ENCODE results near the gene MAP1LC3C.

MAP1LC3C gene

DNA sequence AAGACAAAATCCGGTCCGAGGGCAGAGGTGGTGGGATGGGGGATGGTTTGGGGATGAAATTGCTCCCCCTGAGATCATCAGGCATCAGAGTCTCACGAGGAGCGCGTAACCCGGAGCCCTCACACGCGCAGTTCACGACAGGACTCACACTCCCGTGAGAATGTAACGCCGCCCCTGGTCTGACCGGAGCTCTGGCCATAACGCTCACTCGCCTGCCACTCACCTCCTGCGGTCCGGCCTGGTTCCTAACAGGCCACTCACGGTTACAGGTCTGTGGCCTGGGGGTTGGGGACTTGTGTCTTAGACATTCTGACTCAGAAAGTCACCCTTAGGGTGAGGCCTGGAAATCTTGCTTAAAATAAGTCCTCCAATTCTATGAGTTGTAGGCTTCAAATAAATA lies 19.8 kb downstream of the MAP1LC3C start:
- DNase-seq (ENCODE audit: low read depth): no peak
- TF ChIP-seq, protein P1, sequence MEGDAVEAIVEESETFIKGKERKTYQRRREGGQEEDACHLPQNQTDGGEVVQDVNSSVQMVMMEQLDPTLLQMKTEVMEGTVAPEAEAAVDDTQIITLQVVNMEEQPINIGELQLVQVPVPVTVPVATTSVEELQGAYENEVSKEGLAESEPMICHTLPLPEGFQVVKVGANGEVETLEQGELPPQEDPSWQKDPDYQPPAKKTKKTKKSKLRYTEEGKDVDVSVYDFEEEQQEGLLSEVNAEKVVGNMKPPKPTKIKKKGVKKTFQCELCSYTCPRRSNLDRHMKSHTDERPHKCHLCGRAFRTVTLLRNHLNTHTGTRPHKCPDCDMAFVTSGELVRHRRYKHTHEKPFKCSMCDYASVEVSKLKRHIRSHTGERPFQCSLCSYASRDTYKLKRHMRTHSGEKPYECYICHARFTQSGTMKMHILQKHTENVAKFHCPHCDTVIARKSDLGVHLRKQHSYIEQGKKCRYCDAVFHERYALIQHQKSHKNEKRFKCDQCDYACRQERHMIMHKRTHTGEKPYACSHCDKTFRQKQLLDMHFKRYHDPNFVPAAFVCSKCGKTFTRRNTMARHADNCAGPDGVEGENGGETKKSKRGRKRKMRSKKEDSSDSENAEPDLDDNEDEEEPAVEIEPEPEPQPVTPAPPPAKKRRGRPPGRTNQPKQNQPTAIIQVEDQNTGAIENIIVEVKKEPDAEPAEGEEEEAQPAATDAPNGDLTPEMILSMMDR (conservative IDR thresholded peaks at IDR 0.05; ENCODE audit: low read depth, low read length): no peak
- H3K4me3 ChIP-seq (ENCODE audit: low read length): no peak overlapping the region

DNA sequence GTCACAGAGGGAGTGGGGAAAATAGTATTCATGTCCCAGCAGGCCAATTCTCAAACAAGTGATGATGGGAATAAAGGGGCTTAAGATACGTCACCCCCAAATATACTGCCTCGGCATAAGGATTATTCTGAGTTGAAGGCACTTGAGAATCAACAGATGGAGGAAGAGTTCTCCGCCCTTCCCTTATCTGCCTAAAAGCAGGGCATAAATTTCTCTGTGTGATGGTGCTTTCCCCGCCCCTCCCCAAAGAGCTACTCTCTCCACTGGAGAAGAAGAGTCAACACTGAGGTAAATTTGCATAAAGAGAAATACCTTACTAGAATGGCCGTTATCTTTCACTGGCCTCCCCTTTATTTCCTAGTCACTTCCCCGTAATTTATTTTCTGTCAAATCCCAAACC lies 22.7 kb downstream of the MAP1LC3C start:
- no peak for DNase-seq (ENCODE audit: low read depth)
- TF ChIP-seq, protein P1 (conservative IDR thresholded peaks at IDR 0.05; ENCODE audit: low read depth, low read length): no peak
- H3K4me3 ChIP-seq (ENCODE audit: low read length): no peak overlapping the region

DNA sequence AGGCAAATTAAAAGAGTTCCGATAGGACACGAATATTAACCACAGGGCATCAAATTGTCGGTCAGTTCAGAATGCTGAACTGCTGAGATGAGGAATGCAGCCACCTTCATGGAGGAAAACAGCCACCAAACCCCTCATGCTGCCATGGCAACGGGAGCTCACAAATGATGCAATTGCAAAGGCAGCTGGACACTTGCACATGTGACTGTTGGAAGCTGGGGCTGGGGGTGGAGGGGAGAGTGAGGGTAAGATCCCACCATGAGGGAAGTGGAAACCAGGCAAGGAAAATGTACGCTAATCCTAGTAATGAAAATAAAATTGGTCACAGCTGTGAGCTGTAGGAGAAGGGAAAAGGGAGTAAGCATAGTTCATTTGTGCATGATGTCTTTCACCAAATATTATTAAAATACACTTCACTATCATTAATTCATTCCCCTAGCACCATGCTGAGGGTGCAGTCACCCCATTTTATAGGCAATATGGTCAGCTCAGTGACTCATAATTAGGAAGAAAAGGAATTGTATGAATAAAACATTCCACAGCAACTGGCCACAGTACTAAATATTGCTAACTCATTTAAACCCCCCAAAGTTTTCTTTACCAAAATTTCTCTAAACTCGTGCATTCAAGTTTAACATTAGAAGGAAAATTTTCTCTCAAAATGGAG lies 26.1 kb downstream of the MAP1LC3C start:
- no peak overlapping the region for H3K4me3 ChIP-seq (ENCODE audit: low read length)
- TF ChIP-seq, protein P1 (conservative IDR thresholded peaks at IDR 0.05; ENCODE audit: low read depth, low read length): no peak

DNA sequence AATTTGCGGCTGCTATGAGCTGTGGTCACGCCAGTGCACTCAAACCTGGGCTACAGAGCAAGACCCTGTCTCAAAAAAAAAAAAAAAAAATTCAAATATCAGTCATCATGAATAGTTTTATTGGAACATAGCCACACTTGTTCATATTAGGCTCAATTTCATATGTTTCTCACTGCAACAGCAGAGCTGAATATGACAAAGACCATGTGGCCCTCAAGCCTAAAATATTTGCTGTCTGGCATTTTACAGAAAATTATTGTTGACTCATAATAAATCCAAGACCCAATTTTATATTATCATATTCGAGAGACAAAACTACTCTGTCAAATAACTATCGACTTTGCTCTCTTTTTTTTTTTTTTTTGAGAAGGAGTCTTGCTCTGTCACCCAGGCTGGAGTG lies 30.3 kb downstream of the MAP1LC3C start:
- DNase-seq (ENCODE audit: low read depth): no peak
- H3K4me3 ChIP-seq (ENCODE audit: low read length): no peak overlapping the region
- TF ChIP-seq, protein P1 (conservative IDR thresholded peaks at IDR 0.05; ENCODE audit: low read depth, low read length): no peak

More for the DNA sequence above, 26.1 kb downstream of the MAP1LC3C start:
- peak; percentile 74 for DNase-seq (ENCODE audit: low read depth)

DNA sequence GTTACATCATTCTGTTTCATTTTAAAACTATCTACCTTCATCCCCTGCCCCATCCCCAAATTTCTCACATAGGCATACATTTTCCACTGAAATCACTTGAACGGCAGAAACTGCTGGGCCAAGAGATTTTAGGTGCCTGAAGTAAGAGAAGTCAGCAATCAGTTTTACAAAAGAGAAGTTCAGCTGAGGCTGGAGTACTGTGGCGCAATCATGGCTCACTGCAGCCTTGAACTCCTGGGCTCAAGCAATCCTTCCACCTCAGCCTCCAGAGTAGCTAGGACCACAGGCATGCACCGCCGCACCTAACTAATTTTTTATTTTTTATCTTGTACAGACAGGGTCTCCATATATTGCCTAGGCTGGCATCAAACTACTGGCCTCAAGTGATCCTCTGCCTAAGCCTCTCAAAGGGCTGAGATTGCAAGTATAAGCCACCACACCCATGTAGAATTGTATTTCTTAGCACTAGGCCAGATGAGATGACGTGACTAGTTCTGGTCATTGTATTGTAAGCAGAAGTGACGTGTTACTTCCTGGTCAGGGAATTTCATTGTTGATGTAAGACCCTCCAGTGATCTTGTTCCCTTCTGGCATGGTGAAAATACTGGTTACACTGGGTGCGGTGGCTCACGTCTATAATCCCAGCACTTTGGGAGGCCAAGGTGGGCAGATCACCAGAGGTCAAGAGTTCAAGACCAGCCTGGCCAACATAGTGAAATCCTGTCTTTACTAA lies 34.2 kb downstream of the MAP1LC3C start:
- H3K4me3 ChIP-seq (ENCODE audit: low read length): no peak overlapping the region
- TF ChIP-seq, protein P1 (conservative IDR thresholded peaks at IDR 0.05; ENCODE audit: low read depth, low read length): no peak
- DNase-seq (ENCODE audit: low read depth): no peak

DNA sequence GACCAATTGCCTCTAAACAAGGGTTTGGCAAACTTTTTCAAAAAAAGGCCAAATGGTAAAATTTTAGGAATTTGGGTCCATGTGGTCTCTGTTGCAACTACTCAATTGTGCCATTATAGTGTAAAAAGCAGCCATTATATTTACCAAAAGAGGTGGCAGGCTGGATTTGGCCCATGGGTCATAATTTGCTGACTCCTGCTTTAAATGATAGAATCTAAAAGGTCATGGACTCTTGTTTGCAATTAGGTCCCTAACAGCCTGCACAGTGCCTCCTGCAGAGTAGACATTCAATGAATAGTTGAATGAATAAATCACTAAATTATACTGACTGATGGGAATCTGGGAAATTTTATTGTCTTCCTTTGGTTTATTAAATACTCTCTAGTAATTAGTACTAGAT lies 35.2 kb downstream of the MAP1LC3C start:
- TF ChIP-seq, protein P1 (conservative IDR thresholded peaks at IDR 0.05; ENCODE audit: low read depth, low read length): no peak
- H3K4me3 ChIP-seq (ENCODE audit: low read length): no peak overlapping the region
- DNase-seq (ENCODE audit: low read depth): no peak

DNA sequence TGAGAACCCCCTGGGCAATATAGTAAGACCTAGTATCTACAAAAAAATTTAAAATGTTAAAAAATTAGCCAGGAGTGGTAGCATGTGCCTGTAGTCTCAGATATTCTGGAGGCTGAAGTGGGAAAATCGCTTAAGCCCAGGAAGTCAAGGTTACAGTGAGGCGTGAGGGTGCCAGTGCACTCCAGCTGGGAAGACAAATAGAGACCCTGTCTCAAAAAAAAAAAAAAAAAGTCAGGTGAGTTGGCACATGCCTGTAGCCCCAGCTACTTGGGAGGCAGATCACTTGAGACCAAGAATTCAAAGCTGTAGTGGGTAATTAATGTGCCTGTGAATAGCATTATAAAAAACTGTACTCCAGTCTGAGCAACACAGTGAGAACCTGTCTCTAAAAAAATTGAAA lies 36.7 kb downstream of the MAP1LC3C start:
- TF ChIP-seq, protein P1 (conservative IDR thresholded peaks at IDR 0.05; ENCODE audit: low read depth, low read length): no peak
- no peak overlapping the region for H3K4me3 ChIP-seq (ENCODE audit: low read length)
- no peak for DNase-seq (ENCODE audit: low read depth)
